ENCODE data around the gene AACS.
"Not testable (repeated sequence)": the region's sequence is repeated elsewhere in the genome, so short reads cannot be mapped to it uniquely, and the experiment has no call there.

Gene AACS

DNA sequence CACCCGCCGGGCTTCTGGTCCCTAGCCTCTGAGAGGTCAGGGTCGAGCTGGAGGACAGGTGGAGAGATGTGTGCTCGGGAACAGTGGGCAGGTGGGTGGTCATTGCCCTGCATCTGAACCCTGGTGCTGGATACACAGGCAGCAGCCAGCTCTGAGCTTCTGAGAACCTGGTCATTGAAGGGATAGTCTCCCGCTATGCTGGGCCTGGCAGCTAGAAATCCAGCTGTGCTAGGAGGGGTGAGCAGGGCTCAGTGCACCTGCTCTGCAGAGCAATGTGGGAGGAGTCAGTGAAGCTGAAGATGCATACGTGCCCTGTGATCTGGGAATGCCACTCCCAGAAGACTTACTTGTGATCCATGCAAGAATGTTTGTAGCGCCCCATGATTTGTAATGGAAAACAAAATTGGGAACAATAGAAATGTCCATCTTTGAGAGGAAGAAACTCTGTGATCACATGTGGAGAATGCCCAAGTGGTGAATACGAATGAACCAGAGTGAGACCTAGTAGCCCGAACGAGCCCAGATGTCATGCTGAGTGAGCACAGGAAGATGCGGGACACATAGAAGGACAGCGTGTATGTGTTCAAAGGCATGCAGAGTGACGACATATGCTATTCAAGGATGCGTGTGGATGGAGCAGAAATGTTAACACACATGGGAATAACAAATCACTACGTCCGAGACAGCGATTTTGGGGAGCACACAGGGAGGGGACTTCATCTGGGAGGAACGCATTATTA is 63.4 kb downstream of the AACS start:
- DNase-seq, result no peak

- no peak for DNase-seq
Measured at GRCh38 chr12:125129179-125129571, 63.9 kb downstream of the AACS start.

DNA sequence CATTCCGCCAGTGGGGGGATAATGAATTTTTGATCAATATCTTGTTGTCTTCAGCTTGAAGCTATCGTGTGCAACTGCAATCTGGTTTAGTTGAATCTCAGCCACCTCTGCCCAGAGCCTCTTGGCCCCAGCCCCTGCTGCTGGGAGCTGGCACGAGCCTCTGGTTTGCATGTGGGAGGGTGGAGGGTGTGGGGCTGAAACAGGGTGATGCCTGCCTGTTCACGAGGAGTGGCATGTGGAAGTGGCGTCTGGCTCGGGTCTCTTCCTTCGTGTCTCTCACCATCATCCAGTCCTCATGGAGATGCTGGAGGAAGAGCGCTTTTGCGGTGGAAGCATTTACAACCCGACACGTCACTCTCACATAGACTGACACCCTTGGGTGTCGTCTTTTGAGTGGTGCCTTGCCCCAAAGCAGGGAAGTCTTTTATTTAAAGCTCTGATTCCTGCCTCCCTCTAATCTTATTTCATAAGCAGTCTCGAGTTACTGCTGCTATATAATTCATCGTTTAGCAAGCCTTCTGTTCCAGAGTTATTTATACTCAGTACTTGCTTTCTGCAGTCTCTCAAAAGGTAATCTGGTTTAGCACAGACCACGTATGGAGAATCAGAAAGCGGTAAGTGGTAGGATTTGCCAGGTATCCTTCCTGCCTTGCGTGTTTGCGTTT is 64.5 kb downstream of the AACS start:
- DNase-seq, result no peak

GRCh38 chr12:125131958-125132357 is 66.7 kb downstream of the AACS start:
- no peak for DNase-seq

- no peak for DNase-seq
Measured at GRCh38 chr12:125132698-125133400, 67.6 kb downstream of the AACS start.

DNA sequence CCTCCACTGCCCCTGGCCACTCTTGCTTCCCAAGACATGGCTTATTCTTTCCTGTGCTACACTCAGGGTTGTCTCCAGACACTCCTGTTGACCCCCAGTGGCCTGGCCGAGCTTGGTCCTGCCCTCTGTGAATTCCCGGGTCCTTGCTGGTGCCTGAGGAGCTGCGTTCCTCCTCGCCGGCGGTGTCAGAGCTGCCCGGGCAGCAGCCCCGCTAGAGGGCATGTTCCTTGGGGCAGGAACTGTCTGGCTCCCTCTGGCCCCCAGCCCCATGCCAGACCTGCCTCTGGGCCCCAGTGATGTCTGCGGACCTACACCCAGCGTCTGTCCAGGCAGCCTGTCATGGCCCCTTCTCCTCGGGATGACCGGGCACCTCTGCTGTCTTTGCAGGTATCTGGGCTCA is 68.4 kb downstream of the AACS start:
- DNase-seq, result no peak

GRCh38 chr12:125134576-125134975 is 69.3 kb downstream of the AACS start:
- DNase-seq, result no peak

DNA sequence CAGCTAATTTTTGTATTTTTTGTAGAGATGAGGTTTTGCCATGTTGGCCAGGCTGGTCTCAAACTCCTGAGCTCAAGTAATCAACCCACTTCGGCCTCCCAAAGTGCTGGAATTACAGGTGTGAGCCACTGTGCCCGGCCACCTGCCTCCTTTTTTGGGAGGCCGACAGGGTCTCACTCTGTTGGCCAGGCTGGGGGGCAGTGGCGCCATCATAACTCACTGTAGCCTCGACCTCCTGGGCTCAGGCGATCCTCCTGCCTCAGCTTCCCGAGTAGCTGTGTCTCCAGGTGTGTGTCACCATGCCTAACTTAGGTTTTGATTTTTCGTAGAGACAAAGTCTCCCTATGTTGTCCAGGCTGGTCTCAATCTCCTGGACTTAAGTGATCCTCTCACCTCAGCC is 70.7 kb downstream of the AACS start:
- DNase-seq, result no peak

GRCh38 chr12:125136702-125137101 is 71.5 kb downstream of the AACS start:
- DNase-seq, result no peak

DNA sequence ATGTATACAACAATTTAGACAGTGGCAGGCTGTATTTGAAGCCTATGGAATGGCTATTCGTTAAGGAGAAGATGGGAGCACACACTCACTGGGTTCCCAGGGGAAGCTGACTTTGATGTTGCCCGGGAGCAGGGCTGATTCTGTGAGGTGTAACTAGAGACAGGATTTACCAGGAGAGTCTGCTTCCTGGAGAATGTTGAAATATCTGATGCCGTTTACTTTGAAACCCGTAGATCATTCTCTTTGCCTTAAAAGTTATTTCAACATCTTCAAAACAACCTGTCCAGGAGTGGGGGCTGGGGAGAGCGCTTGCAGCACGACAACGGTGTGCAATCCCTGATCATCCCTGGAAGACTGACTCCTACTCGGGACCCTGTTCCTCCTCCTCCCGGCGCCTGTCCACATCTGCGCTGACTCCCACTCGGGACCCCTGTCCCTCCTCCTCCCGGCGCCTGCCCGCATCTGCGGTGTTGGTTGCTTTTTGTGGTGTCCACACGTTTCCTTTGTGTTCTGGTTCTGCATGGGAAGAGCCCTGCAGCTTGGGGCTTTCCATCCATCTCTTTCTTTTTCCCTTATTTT is 72.6 kb downstream of the AACS start:
- DNase-seq, result no peak

DNA sequence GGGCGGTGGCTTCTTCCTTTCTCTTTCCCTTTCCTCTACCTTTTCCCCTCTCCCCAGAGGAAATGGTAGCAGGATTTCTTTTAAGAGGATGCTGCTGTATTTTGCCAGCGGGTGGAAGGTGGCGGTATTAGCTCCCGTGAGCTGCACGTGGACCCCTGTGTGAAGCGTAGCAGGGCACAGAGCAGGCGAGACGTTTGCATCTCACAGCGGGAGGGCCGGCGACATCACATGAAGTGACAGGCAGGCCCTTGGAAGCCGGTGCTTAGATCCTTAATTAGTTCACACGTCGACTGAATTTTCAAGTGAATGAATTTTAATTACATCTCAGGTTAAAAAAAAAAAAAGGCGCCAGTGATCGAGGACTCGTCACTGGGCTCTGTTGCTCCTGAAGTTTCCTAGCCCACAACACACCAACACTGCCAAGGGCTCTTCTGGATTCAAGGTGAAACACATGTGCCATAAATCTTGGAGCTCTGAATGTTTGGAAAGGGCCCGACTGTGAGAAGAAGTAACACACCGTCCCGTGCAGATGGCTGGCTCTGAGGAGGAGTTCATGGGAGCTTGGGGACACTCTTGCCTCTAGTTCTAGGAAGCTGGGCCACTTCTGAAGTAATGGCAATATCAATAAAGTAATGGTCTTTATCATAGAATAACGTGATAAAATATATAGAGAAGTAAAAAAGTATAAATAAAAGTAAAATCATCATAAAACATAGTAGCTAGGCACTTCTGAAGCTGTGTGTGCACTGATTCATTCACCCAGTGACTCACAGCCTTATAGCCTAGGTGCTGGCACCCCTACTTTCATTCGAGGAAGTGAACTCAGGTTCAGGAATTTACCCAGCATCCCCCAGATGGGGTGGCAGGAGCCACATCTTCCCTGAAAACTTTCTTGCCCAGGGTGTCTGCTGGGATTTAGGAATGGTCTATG is 75.3 kb downstream of the AACS start:
- no peak for DNase-seq

GRCh38 chr12:125141210-125141573 is 76.0 kb downstream of the AACS start:
- DNase-seq, result not testable (repeated sequence)

DNA sequence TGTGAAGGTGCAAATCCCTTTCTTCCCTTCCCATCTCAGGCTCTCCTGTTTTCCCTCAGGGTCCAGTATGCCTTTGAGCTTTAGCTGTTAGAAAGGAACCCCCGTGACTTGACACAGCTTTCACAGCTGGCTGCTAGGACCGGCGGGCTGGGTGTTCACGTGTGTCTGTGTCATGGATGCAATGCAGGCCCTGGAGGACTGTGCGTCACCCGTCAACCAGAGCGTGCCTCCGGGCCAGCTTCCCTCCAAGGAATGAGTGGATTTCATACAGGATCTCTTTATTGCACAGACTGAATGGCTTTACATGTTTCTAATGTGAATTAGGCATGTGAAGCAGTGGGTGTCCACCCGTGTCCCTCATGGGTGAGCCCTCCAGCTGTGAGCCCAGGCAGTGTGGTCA is 77.4 kb downstream of the AACS start:
- DNase-seq, result no peak

- no peak for DNase-seq
Measured at GRCh38 chr12:125143491-125143890, 78.3 kb downstream of the AACS start.

DNA sequence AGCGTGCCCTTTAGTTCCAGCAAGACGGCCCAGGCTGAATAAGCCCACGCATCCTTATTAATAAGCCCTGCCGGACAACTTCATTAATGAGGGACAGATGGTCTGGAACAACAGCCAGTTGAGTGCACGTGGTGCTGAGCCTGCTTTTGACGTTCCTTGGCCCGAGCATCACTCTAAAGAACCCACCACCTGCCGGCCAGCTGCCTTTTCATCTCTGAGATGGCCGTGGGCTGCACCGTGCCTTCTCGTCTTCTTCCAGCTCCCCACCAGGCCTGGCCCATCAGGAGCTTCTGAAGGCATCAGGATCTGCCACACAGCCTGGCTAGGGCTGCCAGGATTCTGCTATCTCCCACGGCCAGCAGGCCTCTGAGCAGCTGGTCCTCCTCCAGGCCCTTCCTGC is 80.0 kb downstream of the AACS start:
- DNase-seq, result no peak

DNA sequence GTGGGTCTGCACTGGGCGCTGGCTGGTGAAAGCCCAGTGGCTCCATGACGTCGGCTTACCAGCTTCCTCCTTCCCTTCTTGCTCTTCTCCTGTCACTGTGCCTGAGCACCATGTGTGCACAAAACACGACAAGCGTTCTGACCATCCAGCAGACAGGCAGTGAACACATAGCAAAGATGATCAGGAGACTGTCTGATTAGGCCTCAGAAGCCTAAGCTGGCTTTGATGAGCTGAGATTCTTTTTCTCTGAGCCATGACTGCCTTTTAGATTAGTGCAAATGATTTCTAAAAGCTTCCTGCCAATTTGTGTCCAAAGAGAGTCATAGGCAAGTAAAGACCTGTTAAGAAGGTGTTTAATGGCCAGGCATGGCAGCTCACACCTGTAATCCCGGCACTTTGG is 83.1 kb downstream of the AACS start:
- no peak for DNase-seq

- no peak for DNase-seq
Measured at GRCh38 chr12:125149160-125150108, 84.2 kb downstream of the AACS start.

DNA sequence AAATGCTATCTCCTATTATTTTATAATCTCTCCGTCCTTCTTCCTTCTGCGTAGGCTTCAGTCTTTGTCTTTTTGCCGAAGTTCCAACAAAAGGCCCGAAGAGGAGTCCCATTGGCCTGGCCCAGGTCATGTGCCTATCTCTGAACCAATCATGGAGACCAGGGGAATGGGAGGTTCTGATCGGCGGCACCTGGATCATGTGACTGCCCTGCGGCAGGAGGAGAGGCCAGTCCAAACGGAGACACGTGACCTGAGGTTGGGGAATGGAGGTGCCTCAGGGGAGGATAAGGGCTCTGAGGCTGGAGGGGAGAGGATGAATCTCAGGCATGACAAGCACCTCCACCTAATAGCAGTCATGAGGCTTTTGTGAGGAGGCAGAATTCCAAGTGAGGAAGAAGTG is 86.0 kb downstream of the AACS start:
- no peak for DNase-seq

DNA sequence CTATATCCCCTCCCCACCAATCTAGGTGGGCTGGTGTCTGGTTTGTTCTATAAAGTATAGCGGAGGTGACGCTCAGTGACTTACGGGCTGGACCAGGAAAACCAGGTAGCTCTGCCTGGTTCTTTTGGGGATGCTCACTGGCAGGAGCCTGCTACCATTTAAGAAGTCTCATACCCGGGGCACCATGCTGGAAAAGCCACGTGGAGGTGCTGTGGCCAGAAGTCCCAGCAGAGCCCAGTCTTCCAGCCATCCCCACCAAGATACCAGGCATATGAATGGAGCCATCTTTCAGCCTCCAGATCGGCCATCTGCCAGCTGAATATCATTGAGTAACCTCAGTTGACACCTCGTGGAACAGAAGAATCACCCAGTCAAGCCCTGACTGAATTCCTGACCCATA is 87.2 kb downstream of the AACS start:
- no peak for DNase-seq

DNA sequence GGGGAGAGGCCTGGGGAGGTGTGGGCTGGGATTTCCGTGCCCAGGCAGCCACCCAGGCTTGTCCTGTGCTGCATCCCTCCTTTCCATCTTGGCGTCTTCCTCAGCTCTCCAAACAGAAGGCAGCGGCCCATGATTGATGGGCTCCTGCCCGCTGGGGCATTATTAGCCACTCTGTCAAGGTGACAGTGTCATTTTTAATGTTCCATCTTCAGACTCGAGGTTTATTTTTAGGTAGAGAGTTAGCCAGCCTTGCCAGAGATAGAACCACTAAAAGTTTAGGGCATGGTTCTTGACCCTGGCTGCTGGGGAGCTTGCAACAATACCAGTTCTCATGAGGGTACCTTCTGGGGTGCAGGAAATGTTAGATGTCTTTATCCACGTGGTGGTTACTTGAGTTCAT is 90.1 kb downstream of the AACS start:
- DNase-seq, result no peak

DNA sequence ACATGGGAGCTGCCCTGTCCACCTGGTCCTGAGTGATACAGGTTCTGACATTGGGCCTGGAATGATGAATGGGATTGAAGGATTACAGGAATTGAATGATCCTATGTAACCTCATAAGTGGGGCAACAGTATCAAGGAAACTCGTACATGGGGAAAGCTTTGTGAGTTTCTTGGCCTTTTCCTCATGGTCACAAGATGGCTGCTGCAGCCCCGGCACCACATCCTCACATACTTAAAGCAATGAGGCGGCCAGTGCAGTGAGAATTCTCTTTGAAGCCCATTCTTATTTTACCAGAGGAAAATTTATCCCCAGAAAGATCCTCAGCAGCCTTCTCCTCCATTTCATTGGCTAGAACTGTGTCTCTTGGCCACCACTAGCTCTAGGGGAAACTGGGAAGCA is 91.9 kb downstream of the AACS start:
- DNase-seq, result no peak

GRCh38 chr12:125159702-125160101 is 94.5 kb downstream of the AACS start:
- no peak for DNase-seq

Measured in stimulated activated naive CD4-positive, alpha-beta T cell treated with Interleukin-2 at 50 U/mL for 16 hours (primary cell).